SH-SY5Y (cell line): ENCODE measurements around the gene RPS6KB1.

Experiments
- GATA2 ChIP-seq: IDR thresholded peaks from 2 replicates; pipeline ENCODE4 v1.6.1; 2011; ENCODE audit warnings: mild to moderate bottlenecking, low read depth, low read length
- GATA3 ChIP-seq: IDR thresholded peaks from 2 replicates; pipeline ENCODE4 v1.6.1; 2011; ENCODE audit warnings: low read depth, mild to moderate bottlenecking, low read length, moderate library complexity

- TF ChIP-seq GATA3 = no peak
- TF ChIP-seq GATA2 = no peak
These were observed 44.1 kb upstream of the RPS6KB1 start for GRCh38 chr17:59848778-59849177.
